CD4-positive, alpha-beta T cell treated with Interleukin-17A for 1 hour (primary cell): Measurements from ENCODE around the gene HSPB2.
"Not testable (repeated sequence)": the region's sequence is repeated elsewhere in the genome, so short reads cannot be mapped to it uniquely, and the experiment has no call there.

Experiments
- DNase-seq: peaks from one replicate; pipeline ENCODE4 v3.0.0-alpha.2; 2020

HSPB2 gene, protein sequence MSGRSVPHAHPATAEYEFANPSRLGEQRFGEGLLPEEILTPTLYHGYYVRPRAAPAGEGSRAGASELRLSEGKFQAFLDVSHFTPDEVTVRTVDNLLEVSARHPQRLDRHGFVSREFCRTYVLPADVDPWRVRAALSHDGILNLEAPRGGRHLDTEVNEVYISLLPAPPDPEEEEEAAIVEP

DNA sequence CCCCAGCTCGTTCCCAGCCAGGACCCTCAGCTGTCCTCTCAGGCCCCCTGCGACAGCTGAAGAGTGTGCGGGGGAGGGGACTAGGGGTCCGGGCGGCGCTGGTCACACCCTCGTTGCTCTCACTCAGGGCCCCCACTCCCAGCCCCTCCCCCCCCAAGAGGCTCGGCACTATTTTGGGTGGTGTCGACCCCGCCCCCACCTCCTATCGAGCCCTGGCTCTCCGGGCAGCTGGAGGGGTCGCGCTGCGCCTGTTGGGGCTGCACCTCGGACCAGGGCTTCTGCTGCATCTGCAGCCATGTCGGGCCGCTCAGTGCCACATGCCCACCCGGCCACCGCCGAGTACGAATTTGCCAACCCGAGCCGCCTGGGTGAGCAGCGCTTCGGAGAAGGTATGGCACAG, at the start of gene HSPB2:
HSPB2 (plus strand) TSS at position 200 of the 400 bp plus-strand sequence; CDS start at position 296, 96 bp downstream.
- DNase-seq, result no peak

DNA sequence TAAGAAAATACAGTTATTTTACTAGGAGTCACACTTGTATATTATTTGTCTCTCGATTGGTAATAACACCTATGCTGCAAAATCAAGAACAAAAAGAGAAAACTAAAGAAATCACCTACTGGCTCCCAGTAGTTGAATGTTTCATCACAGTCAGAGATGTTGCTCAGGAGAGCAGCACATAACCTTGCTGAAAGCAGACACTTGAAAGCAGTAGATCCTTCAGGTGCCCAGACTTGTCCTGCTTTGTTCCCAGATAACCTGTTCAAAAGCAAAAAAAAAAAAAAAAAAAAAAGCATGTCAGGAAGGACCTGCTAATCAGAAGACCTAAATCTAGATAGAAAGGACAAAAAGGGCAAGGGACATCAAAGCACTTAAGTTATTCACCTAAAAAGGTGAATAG, 42.4 kb upstream of the HSPB2 start:
- no peak for DNase-seq

DNA sequence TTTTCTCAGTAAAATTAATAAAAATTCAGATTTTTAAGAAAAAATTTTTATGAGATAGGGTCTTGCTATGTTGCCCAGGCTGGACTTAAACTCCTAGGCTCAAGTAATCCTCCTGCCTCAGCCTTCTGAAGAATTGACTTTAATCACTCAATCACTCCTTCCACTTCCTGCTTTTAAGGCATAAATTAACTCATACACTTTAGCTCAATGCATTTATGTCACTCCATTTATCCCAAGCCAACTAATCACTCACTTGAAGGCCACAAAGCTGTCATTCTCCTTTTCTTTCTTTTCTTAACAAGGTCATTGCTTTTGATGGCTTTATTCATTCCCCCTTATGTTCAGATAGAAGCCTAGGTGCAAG, 42.0 kb upstream of the HSPB2 start:
- no peak for DNase-seq

DNA sequence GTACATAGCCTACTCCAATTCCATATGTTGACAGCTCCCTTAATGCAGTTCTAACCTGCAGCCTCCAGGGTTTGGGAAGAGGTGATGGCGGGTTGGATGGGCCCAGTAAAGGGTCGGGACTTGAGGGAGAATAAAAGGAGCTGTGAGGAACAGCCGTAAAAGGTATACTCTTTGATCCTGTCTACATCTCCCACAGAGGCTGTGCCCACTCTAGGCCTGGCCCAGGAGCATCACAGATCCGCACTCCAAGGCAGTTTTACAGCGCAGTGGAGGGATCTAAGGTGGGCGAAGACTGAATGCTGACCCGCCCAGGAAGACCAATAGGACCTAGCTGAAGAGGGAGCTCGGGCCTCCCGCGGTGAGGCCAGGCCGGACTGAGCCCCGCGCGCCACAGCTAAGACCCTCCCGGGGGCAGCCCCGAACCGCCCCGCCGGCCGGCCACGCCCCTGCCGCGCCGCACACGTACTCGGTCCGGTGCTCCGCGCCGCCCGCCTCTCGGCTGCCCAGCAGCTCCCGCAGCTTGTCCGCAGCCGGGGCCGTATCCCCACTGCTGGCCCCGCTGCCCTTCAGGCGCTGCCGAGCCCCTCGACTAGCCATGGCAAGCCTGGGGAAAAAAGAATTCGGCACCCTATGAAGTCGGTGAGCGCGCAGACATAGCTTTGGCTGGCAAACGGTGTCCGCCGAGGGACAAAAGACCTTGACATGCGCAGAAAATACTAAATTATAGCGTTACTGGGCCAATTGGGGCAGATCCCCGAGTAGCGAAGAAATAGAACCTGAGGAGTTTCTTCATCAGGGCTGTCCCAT, 41.4 kb upstream of the HSPB2 start, which contains the start of gene ALG9:
ALG9 (minus strand) TSS at position 696 of the 807 bp plus-strand sequence; CDS start at position 597, 99 bp downstream.
- peak; percentile 93 for DNase-seq

DNA sequence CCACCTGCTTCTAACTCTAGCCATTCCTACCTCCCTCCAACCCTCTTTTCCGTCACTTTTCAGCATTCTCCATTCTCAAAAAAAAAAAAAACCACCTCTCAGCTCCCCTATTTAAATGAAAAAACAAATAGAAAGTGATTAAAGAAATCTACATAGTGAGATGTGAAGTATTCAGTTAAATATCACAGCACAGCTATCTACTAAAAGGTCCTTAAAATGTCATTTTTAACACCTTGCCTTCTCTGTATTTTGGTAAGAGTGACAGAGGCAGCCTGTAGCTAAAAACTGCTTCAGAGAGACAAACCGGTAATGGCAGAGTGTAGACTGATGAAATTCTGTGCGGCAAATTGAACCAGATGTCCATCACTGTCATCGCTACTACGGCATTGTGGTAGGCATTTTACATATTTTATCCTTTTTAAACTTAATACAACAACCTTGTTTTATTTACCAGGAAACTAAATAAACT, 40.8 kb upstream of the HSPB2 start:
- DNase-seq, result no peak

DNA sequence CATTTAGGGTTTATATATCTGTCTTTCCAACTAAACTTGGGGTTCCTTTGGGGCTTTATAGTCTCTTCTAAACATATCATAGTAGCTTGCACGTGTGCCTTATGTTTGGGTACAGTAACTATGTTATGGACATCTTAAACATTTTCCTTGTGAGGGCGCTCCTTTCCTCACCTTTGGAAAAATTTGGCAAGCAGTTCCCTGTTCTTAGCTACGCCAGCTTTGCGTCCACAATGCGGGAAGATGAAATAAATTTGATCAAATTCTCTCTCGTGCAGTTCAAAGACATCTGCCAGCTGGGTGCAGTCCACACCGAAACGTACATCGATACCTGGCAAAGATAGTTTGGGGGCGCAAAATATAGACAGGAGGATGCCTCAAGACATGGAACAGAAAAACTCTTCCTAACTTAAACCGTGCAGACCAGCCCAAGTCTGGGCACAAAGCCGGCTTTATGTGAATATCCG, 34.1 kb upstream of the HSPB2 start:
- DNase-seq, result no peak

DNA sequence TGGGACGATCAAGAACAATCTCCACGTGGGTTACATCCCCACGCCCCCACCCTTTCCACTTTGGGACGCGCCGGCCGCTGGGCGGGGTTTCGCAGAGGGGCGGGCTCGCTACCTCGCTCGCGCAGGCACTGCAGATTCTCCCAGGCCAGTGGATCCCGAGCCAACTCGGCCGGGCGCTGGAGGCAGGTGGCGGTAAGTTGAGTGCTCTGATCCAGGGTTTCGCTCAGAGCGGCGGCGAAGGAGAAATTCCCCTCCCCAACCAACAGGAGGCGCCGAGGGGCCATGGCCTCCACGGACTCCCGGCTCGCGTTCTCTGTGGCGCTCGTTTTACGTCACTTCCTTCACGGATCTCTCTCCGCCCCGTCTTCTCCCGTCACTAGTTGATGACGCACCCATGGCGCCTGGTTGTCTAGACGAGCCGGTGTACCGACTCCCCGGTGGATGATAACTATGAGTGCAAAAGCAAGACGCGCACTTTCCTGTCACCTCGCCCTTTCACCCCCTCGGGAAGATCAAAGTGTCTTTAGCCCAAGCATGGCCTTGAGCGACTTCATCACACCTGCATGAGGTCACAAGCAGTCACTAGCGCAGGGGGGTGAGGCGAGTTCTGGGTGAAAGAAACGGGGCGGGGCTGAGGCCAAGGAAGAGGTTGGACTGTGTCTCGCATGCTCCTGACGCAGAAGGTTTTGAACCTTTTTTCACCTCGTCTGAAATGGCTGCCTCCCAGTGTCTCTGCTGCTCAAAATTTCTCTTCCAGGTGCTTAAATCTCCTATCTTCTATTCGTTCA, 33.5 kb upstream of the HSPB2 start, which contains the start of the genes CFAP68 and FDXACB1:
CFAP68 (plus strand) TSS at position 693 of the 788 bp plus-strand sequence; CDS start at position 713, 20 bp downstream.
FDXACB1 (minus strand) TSS at position 317 of the 788 bp plus-strand sequence; CDS start at position 284, 33 bp downstream.
- peak; percentile 97 for DNase-seq

DNA sequence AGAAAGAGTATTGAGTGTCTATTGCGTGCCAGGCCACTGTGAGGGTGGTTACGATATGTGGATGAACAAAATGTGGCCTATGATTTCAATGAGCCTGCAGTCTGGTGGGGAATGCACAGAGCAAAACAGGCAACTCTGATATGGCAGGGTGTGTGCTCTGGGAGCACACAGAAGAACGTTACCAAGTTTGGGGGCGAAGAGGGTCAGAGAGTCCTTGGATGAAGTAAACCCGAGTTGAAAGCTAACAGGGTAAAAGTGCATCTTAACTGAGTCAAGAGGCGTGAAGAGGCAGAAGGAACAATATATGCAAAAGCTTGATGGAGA, 32.9 kb upstream of the HSPB2 start:
- DNase-seq, result no peak

DNA sequence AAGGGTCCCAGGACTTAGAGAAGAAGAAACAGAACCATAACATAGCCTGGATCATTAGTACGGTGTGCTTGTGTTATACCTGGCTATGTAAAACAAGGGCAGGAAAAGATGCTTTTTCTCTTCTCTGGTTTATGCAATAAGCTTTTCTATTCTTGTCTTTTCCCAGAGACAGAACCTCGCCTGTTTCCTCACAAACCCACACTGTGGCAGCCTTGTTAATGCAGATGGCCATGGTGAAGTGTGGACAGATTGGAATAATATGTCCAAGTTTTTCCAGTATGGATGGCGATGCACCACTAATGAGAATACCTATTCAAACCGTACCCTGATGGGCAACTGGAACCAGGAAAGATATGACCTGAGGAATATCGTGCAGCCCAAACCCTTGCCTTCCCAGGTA, 30.3 kb upstream of the HSPB2 start:
- DNase-seq, result no peak

DNA sequence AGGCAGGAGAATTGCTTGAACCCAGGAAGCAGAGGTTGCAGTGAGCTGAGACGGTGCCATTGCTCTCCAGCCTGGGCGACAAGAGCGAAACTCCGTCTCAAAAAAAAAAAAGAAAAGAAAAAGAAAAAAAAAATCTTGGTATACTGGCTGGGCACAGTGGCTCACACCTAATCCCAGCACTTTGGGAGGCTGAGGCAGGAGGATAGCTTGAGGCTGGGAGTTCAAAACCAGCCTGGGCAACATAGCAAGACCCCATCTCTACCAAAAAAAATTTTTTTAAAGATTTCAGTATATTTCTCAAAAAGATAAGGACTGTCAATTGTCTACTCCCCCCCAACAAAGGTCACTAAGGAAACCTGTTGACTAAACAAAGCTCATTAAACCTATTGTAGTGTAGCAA, 27.5 kb upstream of the HSPB2 start:
- DNase-seq, result not testable (repeated sequence)

DNA sequence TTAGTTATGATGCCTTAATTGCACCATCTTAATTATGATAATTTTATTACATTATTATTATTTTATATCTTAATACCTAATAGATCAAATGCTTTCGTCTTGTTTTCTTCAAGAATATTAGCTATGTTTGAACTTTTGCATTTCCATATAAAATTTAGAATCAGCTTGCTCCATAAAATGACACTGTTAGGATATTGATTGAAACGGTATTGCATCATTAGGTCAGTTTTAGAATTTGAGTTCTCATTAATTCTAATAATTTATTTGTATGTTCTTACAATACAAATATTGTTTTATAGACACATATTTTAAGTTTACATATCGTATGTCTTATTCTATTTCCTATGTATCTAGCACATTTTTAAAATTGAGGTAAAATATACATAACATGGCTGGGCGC, 26.5 kb upstream of the HSPB2 start:
- no peak for DNase-seq

DNA sequence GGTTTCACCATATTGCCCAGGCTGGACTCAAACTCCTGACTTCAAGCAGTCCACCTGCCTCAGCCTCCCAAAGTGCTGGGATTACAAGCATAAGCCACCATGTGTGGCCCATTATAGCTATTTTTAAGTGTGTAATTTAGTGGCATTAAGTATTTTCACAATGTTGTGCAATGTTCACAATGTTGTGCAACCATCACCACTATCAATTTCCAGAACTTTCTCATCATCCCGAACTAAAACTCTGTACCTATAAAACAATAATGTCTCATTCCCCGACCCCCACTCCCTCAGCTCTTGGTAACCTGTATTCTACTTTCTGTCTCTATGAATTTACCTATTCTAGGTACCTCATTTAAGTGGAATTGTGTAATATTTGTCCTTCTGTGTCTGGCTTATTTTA, 25.7 kb upstream of the HSPB2 start:
- DNase-seq, result no peak

DNA sequence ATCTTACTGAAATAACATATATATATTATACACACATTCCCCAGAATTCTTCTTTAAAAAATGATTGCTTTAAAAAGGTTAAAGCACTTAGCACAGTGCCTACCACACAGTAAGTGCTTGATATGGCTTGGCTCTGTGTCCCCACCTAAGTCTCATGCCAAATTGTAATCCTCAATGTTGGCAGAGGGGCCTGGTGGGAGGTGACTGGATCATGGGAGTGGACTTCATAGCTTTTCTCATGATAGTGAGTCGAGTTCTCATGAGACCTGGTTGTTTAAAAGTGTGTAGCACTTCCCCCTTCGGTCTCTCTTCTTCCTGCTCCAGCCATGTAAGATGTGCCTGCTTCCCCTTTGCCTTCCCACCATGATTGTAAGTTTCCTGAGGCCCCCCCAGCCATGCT, 7.1 kb upstream of the HSPB2 start:
- no peak for DNase-seq

DNA sequence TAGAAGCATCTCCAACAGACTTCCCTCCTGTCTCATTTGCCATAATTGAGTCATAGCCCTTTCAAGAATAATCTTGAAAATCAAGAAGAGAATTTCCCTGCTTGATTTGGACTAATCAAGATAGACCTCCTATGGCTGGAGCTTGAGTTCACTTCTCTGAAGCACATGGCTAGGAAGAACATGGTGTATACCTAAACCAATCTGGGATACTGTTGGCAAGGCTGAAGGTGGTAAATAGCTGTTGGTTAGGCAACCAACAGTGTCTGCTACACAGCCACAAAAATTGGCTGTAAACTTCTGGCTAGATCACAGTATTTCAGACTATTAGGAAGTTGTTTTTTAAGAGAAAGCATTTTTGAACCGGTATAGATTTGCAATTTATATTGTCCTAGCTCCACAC, 5.9 kb upstream of the HSPB2 start:
- no peak for DNase-seq

DNA sequence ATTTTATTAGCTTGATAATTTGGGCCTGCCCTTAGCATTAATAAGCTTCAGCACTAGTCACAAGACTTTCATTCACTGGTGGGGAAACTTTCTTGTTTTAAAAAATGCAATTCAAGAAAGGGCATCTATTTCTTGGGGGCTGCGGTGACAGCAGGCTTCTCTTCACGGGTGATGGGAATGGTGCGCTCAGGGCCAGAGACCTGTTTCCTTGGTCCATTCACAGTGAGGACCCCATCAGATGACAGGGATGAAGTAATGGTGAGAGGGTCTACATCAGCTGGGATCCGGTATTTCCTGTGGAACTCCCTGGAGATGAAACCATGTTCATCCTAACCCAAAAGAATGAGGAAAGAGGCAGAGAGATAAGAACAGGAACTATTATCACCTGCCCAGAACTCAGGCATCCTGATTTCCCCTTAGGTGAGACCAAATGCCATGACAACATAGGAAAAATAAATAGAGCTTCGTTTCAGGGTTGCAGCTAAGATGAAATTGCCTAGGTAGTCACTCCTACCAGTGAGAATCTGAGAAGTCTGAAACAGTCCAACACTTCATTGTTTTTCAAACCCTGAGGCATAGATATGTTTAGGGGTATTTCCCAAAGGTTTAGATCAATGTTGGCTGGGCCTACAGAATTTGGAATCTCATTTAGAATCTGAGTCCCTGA, 3.8 kb upstream of the HSPB2 start:
- no peak for DNase-seq

DNA sequence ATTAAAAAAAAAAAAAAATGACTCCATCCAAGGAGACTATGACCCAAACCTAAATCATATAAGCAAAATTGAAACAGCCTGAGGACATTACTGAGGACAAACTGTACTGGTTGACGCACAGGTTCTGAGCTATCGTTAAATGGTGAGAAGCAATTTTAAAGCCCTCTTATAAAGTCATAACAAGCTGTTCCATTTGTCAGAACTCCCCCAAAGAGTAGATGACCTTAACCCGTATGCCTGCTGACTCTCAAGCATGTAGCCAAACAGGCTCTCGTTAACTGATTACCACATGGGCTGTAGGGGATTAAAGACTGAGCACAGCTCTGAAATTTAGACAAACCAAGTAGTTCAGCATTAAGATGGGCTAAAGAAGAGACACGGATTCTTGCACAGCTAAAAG, 3.2 kb upstream of the HSPB2 start:
- DNase-seq, result no peak

DNA sequence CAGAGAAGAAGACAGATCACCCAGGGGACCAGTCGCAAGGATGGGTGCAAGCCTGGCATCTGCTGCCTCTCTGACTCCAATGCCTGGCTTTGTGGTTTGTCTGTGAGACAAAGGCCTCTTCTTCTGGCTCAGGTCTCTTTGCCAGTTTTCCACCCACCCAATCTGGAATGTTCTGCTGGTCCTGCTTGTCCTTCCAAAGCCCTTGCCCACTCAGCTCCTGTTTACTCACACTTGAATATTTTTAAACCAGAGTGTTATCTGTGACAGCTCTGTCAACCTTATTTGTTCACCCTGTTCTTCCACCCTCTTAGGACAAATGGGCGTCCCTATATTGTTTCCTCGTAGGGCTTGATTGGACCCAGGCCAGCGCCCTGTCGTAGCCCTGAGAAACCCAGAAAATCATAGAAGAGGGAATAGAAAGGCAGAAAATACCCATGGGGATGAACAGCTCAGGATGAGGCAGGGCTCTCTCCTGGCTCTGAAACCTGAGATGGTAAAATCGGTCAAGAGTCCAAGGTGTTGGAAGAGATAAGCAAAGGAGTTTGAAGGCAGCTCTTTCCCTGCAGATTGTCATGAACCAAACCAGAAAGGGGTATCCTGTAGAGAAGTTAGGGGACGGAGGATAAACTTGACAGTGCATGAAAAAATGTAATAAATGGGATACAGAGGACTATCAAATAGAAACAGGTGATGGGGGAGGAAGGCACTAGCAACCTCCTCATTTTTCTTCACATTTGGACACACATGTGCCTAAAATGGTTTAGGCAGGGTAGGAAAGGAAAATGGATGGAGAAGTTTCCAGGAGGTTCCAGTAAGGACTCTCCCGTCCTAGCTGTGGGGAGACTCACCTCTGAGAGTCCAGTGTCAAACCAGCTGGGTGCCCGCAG, 1.6 kb upstream of the HSPB2 start:
- no peak for DNase-seq

DNA sequence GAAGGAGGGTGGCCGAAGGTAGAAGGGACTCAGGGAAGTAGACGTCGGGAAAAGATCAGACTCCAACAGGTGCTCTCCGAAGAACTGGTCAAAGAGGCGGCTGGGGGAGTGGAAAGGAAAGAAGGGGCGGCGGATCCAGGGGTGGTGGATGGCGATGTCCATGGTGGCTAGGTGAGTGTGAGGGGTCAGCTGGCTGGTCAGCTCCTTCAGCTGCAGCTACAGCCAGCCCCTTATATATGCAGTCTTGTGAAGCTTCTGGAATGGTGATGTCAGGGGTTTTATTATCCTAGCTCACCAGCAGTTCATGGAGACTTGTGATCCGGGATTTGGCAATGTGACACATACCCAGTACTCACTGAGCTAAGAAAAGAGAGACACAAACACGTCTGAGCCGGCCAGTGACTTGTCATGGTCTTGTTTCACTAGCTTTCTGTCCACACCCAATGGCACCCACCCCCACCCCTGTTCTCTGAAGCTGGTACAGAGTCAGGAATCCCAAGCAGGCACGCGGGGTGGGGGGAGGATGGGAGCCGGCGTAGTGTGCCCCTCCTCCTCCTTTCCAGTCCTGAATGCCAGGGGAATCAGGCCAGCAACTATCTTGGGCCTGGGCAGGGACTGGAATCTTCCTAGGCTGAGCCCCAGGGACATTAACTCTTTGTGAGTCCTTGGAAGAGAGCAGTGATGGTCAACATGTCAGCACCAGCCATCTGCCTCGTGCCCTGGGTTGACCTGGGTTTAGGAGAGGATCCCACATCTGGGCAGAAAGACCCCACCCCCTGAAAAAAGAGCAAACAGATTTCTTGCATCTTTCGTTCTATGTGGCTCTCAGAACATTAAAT, 752 bp upstream of the HSPB2 start, which contains the start of gene CRYAB:
CRYAB (minus strand) TSS at position 208 of the 839 bp plus-strand sequence; CDS start at position 162, 46 bp downstream.
- DNase-seq, result no peak

DNA sequence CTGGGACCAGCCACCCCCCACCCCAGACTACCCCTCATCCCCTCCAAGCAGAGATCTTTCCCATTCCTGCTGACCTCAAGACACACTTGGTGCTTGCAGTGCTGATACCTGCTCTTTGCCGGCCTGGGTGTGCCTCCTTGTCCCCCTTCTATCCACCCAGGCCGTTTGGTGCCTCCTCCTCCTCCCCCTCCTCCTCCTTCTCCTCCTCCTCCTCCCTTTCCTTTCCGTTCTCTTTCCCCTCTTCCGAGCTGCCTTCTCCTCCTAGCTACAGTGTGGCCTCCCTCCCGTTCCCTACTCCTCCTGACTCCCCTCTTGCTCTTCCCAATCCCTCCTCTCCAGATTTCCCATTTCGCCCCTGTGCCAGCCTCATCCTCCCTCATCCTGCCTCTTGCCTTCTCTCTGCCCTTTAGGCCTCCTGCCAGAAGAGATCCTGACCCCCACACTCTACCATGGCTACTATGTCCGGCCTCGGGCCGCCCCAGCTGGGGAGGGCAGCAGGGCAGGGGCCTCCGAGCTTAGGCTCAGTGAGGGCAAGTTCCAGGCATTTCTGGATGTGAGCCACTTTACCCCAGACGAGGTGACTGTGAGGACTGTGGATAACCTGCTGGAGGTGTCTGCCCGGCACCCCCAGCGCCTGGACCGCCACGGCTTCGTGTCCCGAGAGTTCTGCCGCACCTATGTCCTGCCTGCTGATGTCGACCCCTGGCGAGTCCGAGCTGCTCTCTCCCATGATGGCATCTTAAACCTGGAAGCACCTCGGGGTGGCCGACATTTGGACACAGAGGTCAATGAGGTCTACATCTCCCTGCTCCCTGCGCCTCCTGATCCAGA, 712 bp downstream of the HSPB2 start:
- DNase-seq, result no peak

DNA sequence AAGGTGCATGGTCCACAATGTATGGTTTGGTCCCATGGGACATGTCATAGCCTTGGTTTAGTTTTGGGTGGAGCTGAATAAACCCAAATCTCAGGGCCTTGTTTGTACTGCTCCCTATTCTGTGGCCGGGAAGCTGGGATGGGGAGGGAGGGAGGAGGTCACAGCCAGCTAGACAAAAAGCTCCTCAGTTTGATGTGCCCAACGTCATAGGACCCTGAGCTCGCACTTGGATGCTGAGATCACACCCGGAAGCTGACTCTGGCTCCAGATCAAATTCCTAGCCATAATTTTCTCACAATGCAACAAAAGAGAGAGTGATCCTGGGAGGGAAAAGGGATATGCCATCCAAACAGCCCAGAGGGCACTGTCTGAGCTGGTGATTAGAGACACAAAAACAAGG, 1.5 kb downstream of the HSPB2 start:
- DNase-seq, result no peak
